GM18507 (cell line): ENCODE data around the gene INSM1.

Experiments
- DNase-seq: peaks from one replicate; pipeline ENCODE4 v3.0.0; 2011; ENCODE audit warnings: low read depth; ENCODE audit not compliant: insufficient read length; ENCODE audit errors: extremely low spot score
- FAIRE-seq: peaks from 2 replicates; lab custom pipeline; 2011; peaks lifted over from hg19 to GRCh38; lab: Jason Lieb, UNC

The INSM1 gene

GRCh38 chr20:20414640-20415220 lies 46.8 kb downstream of the INSM1 start:
- DNase-seq, result no peak
- no peak for FAIRE-seq

- FAIRE-seq, result no peak
These were observed 47.4 kb downstream of the INSM1 start for GRCh38 chr20:20415321-20415720.

GRCh38 chr20:20417876-20418676 lies 50.2 kb downstream of the INSM1 start:
- DNase-seq, result no peak
- no peak for FAIRE-seq

More at GRCh38 chr20:20415321-20415720, 47.4 kb downstream of the INSM1 start:
- no peak for DNase-seq
